ENCODE results near the gene DOK1.

Gene DOK1

GRCh38 chr2:74597410-74597809 lies 42.9 kb downstream of the DOK1 start:
- no peaks in the 10 kb centered on the region; the same call in 1 of the 2 replicates for H3K27me3 ChIP-seq (ENCODE audit: insufficient read depth, low read length)
- H3K9ac ChIP-seq (ENCODE audit: low read length) = no peak overlapping the region
- TF ChIP-seq CTCF (IDR thresholded peaks at IDR 0.05; ENCODE audit: low read length) (no peak), EZH2 (IDR thresholded peaks at IDR 0.05; ENCODE audit: borderline replicate concordance, low read length) (no peak)
- no peak overlapping the region for H2AFZ ChIP-seq (ENCODE audit: low read length)
- H4K20me1 ChIP-seq (ENCODE audit: insufficient read depth, low read length) = no peaks in the 10 kb centered on the region
- H3K27ac ChIP-seq (ENCODE audit: low read depth, low read length, poor library complexity, severe bottlenecking) = no peak overlapping the region
- H3K4me3 ChIP-seq (ENCODE audit: low read depth, low read length, poor library complexity, severe bottlenecking) = no peak overlapping the region
- no peaks in the 10 kb centered on the region for H3K4me1 ChIP-seq (ENCODE audit: insufficient read depth, low read length, severe bottlenecking)
- H3K79me2 ChIP-seq (ENCODE audit: insufficient read depth, low read length) = no peaks in the 10 kb centered on the region
- no peaks in the 10 kb centered on the region for H3K36me3 ChIP-seq (ENCODE audit: insufficient read depth, low read length)
- H3K9me3 ChIP-seq (ENCODE audit: low read length) = no peaks in the 10 kb centered on the region
- no peak overlapping the region for H3K4me2 ChIP-seq (ENCODE audit: low read length)
- H3K9me2 ChIP-seq (ENCODE audit: low read depth, low read length) = no peaks in the 10 kb centered on the region
- no peaks in the 10 kb centered on the region for H3F3A ChIP-seq (ENCODE audit: insufficient read depth, low read length)

DNA sequence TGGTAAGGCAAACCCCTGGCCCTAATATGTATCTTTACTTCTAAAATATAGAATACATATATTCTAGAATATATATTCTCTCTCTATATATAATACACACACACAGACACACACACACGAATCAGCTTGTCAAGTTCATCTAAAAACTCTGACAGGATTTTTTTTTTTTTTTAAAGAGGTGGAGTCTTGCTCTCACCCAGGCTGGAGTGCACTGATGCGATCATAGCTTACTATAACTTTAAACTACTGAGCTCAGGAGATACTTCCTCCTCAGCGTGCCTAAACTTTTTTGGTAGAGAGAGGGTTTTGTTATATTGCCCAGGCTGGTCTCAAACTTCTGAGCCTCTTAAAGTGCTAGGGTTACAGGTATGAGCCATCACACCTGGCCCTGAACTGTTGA lies 45.2 kb downstream of the DOK1 start:
- Histone ChIP-seq H3K36me3 (ENCODE audit: insufficient read depth, low read length) (no peaks in the 10 kb centered on the region), H3K9me2 (ENCODE audit: low read depth, low read length) (no peaks in the 10 kb centered on the region), H4K20me1 (ENCODE audit: insufficient read depth, low read length) (no peaks in the 10 kb centered on the region), H2AFZ (ENCODE audit: low read length) (no peak overlapping the region), H3K27me3 (ENCODE audit: insufficient read depth, low read length) (no peaks in the 10 kb centered on the region; the same call in 1 of the 2 replicates), H3K27ac (ENCODE audit: low read depth, low read length, poor library complexity, severe bottlenecking) (no peak overlapping the region), H3K4me2 (ENCODE audit: low read length) (no peak overlapping the region), H3K9me3 (ENCODE audit: low read length) (no peaks in the 10 kb centered on the region), H3K4me1 (ENCODE audit: insufficient read depth, low read length, severe bottlenecking) (no peaks in the 10 kb centered on the region), H3K4me3 (ENCODE audit: low read depth, low read length, poor library complexity, severe bottlenecking) (no peak overlapping the region), H3K79me2 (ENCODE audit: insufficient read depth, low read length) (no peaks in the 10 kb centered on the region), H3K9ac (ENCODE audit: low read length) (no peak overlapping the region), H3F3A (ENCODE audit: insufficient read depth, low read length) (no peaks in the 10 kb centered on the region)
- TF ChIP-seq CTCF (IDR thresholded peaks at IDR 0.05; ENCODE audit: low read length) (no peak), EZH2 (IDR thresholded peaks at IDR 0.05; ENCODE audit: borderline replicate concordance, low read length) (no peak)

DNA sequence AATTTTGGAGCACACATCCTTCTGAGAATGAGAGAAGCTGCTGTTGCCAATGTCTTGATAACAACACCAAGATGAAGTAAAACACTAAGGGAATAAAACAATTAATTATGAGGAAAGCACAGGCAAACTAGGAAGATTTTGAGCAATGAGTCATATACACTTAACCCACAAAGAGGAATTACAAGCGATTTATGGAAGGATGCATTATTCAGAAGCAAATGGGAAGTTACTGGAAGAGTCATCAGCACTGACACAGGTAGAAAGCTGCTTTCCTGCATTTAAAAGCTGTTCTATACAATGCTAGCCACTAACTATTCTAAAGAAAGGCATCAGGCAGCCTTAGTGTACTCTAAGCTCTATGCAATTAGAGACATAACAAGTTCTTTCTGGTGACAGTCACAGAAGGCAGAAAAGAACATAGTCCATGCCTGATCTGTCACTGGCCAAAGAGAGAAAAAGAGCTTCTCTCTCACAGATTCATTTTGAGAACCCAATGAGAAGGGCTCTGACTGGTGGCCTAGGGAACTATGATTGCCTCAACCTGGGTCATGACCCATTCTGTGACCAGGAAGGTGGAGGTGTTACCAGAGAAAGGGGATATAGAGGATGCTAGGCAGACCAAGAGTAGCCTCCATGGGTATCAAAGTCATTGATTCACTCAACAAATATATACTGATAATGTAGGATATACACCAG lies 48.2 kb downstream of the DOK1 start:
- Histone ChIP-seq H2AFZ (ENCODE audit: low read length) (no peak overlapping the region), H3K9me2 (ENCODE audit: low read depth, low read length) (no peaks in the 10 kb centered on the region), H3K9ac (ENCODE audit: low read length) (no peak overlapping the region), H3K4me3 (ENCODE audit: low read depth, low read length, poor library complexity, severe bottlenecking) (no peak overlapping the region), H3K27me3 (ENCODE audit: insufficient read depth, low read length) (no peaks in the 10 kb centered on the region), H3K79me2 (ENCODE audit: insufficient read depth, low read length) (no peaks in the 10 kb centered on the region), H3K4me1 (ENCODE audit: insufficient read depth, low read length, severe bottlenecking) (no peaks in the 10 kb centered on the region), H3K9me3 (ENCODE audit: low read length) (no peaks in the 10 kb centered on the region), H3K4me2 (ENCODE audit: low read length) (no peak overlapping the region), H3K27ac (ENCODE audit: low read depth, low read length, poor library complexity, severe bottlenecking) (no peak overlapping the region), H3F3A (ENCODE audit: insufficient read depth, low read length) (no peaks in the 10 kb centered on the region), H4K20me1 (ENCODE audit: insufficient read depth, low read length) (no peaks in the 10 kb centered on the region), H3K36me3 (ENCODE audit: insufficient read depth, low read length) (no peaks in the 10 kb centered on the region)
- TF ChIP-seq EZH2 (IDR thresholded peaks at IDR 0.05; ENCODE audit: borderline replicate concordance, low read length) = no peak
- no peak for TF ChIP-seq CTCF (IDR thresholded peaks at IDR 0.05; ENCODE audit: low read length)

Measured in OCI-LY1 (cell line).